T follicular helper cell (primary cell): Measurements from ENCODE around the gene TMEM225.
"Not testable (repeated sequence)": the region's sequence is repeated elsewhere in the genome, so short reads cannot be mapped to it uniquely, and the experiment has no call there.

Experiments used
- DNase-seq: peaks from one replicate; pipeline ENCODE4 v3.0.0-alpha.2; 2020; ENCODE audit warnings: low read depth
- total RNA-seq, 2 experiments: gene quantifications; one replicate each; lab custom pipeline; 2026; lab: John Stamatoyannopoulos, UW

The TMEM225 gene
- total RNA-seq, result 0 reads per million in 2 experiments

DNA sequence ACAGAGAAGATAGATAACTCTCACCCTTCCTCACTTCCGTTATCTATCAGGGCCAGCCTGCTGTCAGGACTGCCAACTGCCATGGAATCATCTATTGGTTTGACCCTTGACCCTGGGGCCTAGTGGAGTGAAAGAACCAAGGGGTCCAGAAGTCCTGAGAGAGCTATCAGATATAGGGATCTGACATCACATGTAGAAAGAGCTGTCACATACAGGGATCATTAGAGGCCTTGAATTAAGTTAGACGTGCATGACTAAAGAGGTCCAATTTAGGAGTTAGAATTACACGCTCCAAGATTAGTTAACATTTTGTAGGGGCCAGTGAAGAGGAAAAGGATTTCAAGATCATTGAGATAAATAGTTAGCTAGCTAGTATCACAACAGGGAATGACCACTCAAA, at the start of gene TMEM225:
TMEM225 (minus strand) TSS at position 101 of the 400 bp plus-strand sequence. CDS start 245 bp downstream, outside the sequence.
- DNase-seq, result no peak

- no peak for DNase-seq
These were observed 38.6 kb upstream of the TMEM225 start for GRCh38 chr11:123924027-123924426.

GRCh38 chr11:123920943-123921342, 35.5 kb upstream of the TMEM225 start:
- DNase-seq, result no peak

- no peak for DNase-seq
These were observed 20.4 kb upstream of the TMEM225 start for GRCh38 chr11:123905826-123906225.

GRCh38 chr11:123904932-123905331, 19.5 kb upstream of the TMEM225 start:
- no peak for DNase-seq

DNA sequence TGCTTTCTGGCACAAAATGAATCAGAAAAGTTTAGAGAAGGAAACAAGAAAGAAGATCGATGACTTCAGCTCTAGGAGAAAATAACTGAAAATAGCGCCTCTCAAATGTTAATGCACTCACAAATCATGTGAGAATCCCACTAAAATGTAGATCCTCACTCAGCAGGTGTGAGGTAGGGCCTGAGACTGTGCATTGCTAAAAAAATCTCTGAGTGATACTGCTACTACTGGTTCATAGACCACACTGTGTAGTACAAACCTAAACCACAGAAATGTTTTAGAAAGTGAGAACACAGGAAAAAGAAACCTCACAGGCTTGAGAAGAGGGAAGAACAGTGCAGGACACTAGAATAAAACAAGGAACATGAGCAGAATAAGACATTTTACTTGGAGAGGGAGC, 18.5 kb upstream of the TMEM225 start:
- no peak for DNase-seq

GRCh38 chr11:123901867-123902266, 16.4 kb upstream of the TMEM225 start, which contains the start of gene OR8D4:
OR8D4 (plus strand) TSS chr11:123902167; CDS start chr11:123906432, 4,265 bp downstream.
- no peak for DNase-seq

DNA sequence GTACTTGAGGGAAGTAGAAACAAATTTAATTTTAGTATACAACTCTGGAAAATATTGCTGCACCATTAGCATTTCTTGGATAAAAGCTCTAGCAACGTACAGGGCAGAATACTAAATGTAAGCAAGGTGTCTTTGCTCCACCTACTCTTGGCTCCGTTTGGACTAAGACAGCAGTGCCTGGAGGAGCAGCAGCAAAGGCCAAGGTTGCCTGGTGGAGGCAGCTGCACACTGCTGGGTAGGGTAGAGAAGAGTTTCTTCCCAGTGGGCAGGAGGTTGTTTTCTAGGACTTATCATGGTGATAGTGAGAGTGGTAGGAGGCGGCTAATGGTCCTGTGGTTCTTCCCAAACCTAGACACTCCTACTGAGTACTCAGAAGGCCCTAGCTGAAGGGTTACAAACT, 14.3 kb upstream of the TMEM225 start:
- no peak for DNase-seq

GRCh38 chr11:123892031-123892430, 6.6 kb upstream of the TMEM225 start:
- DNase-seq, result no peak

DNA sequence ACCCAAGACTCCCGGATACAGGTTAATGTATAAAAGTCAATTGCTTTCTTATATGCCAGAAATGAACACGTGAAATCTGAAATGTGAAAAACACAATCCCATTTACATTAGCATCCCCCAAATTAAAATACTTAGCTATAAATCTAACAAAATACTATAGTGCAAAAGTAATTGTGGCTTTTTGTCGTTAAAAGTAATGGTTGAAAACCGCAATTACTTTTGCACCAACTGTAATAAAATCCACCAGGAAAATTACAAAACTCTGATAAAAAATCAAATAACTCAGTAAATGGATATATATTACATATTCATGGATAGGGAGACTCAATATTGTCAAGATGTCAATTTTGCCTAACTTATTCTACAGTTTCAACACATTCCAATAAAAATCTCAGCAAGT, 4.6 kb downstream of the TMEM225 start:
- no peak for DNase-seq

DNA sequence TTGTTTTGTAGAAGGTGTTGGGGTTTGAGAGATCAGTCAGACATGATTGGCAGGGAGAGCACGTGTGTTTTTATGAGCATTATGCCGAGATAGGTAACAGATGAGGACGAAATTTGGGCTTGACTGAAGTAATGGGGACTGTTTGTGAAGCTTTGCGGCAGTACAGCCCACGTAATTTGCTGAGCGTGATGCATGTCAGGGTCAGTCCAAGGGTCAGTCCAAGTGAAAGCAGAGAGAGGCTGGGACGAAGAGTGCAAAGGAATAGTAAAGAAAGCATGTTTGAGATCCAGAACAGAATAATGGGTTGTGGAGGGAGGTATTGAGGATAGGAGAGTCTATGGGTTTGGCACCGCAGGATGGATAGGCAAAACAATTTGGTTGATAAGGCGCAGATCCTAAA, 17.7 kb downstream of the TMEM225 start:
- not testable (repeated sequence) for DNase-seq

DNA sequence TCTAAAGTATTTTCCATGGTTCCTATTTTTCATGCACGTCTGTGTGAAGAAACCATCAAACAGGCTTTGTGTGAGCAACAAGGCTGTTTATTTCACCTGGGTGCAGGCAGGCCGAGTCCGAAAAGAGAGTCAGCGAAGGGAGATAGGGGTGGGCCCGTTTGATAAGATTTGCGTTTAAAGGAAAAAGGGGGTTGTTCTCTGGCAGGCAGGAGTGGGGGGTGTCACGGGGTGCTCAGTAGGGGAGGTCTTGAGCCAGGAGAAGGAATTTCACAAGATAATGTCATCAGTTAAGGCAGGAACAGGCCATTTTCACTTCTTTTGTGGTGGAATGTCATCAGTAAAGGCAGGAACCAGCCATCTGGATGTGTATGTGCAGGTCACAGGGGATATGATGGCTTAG, 20.2 kb downstream of the TMEM225 start:
- DNase-seq, result not testable (repeated sequence)

- no peak for DNase-seq
These were observed 25.7 kb downstream of the TMEM225 start for GRCh38 chr11:123859731-123860130.

GRCh38 chr11:123856444-123856843, 29.0 kb downstream of the TMEM225 start:
- no peak for DNase-seq

DNA sequence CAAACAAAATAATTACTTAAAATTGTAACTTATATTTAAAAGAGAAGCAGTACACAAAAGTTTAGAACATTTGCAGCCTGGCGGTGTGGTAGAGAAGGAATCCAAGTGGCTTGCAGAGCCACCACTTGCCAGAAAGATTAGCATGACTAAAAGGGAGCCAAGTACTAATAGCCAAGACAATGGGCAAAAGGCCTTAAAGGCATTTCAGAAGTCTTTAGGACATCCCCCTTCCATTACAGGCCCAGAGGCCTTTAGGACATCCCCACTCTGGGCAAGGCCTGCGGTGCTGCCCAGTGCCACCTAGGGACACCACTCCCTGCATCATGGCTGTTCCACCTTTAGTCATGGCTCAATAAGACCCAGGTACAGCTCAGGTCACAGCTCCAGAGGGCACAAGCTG, 32.4 kb downstream of the TMEM225 start:
- DNase-seq, result no peak

- no peak for DNase-seq
These were observed 33.1 kb downstream of the TMEM225 start for GRCh38 chr11:123852321-123852720.

DNA sequence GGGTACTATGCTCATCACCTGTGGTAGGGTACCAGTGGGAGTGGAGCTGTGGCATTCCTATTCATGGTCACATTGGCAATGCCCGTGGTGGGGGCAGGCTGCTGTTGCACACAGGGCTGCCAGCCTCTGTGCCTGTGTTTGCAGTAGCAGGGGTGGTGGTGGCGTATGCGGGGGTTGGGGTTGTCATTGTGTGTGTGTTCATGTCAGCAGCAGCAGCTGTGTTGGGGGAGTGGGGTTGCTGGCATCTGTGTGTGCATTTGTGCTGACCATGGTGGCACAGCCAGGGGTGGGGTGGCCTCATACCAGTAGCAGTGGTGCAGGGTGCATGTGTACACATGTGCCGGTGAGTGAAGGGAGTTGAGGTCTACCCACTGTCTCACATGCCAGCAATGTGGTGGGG, 34.4 kb downstream of the TMEM225 start:
- DNase-seq, result no peak

DNA sequence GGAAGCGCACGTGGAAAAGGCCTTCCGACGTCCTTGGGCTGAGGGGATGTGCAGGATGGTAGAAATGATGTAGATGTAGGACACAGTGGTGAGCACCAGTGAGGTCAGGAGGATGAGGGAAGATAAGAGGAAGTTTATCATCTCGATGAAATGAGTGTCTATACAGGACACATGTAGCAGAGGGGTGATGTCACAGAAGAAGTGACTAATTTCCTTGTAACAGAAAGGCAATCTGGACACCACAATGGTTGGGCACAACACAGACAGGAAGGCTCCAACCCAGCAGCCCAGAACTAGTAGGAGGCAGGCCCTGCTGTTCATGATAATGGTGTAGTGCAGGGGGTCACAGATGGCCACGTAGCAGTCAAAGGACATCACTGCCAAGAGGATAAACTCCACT, 44.3 kb downstream of the TMEM225 start:
- DNase-seq, result no peak

DNA sequence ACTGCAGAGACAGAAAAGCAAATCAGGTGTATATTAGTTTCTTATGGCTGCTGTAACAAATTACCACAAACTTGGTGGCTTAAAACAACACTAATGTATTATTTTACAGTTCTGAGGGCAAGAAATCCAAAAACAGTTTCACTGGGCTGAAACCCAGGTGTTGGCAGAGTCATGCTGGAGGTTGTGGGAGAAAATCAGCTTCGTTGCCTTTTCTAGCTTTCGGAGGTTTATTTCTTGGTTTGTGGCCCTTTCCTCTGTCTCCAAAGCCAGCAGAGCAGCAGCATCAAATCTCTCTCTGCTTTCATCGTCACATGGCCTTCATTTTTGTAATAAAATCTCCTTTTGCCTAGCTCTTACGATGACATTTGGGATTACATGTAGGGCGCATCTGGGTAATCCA, 46.3 kb downstream of the TMEM225 start:
- DNase-seq, result no peak

DNA sequence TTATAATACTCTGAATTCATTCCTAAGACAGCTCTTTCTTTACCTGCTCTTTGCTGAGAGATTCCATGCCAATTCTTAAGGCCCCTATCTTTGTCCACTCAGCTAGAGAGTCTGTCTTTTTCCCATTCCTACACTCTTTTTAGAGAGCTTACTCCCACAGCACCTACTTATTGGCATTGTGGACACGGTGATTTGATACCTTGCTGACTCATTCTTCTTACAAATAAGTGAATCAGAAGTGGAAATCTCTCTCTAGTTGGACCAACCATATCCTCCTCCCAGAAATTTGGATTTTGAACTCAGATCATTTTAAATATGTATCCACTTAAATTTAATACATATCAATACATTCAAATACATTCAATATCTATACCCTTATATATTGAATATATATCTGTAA, 46.8 kb downstream of the TMEM225 start:
- DNase-seq, result no peak

DNA sequence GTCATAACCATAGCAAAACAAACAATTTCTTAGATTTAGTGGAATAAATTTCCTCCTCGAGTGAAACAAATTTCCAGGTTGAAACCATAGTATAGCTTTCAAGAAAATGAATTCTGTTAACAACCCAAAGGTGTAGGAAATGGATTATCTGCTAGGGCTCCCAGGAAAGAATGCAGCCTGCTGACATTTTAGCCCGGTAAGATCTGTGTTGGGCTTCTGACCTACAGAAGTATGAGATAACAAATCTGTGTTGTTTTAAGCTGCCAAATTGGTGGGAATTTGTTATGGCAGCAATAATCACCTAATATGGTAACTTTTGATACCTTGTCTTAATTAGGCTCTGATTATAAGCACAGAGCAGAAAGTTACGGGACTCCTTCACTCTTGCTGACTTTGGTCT, 47.3 kb downstream of the TMEM225 start:
- no peak for DNase-seq

GRCh38 chr11:123833095-123833494, 52.4 kb downstream of the TMEM225 start:
- DNase-seq, result no peak
